Fibroblast of the conjunctiva (primary cell): ENCODE measurements around the gene TUBAL3.
"Not testable (repeated sequence)": the region's sequence is repeated elsewhere in the genome, so short reads cannot be mapped to it uniquely, and the experiment has no call there.

Experiments
- DNase-seq: peaks from one replicate; pipeline ENCODE4 v3.0.0-alpha.2; 2010; ENCODE audit warnings: low read depth

TUBAL3 gene

GRCh38 chr10:5423771-5424170, 19.1 kb upstream of the TUBAL3 start:
- no peak for DNase-seq

- DNase-seq, result no peak
These were observed 15.0 kb upstream of the TUBAL3 start for GRCh38 chr10:5419466-5420094.

- no peak for DNase-seq
These were observed 14.0 kb upstream of the TUBAL3 start for GRCh38 chr10:5418584-5418983.

GRCh38 chr10:5416981-5417380, 12.4 kb upstream of the TUBAL3 start:
- DNase-seq, result no peak

GRCh38 chr10:5413012-5413938, 8.6 kb upstream of the TUBAL3 start:
- no peak for DNase-seq

GRCh38 chr10:5412277-5412941, 7.8 kb upstream of the TUBAL3 start, which contains the start of gene NET1:
Gene NET1 (plus strand): TSS chr10:5412557. CDS start chr10:5412693, 136 bp downstream.
- peak; percentile 79 for DNase-seq

GRCh38 chr10:5411941-5412276, 7.3 kb upstream of the TUBAL3 start:
- no peak for DNase-seq

- not testable (repeated sequence) for DNase-seq
These were observed 6.2 kb upstream of the TUBAL3 start for GRCh38 chr10:5410787-5411186.

GRCh38 chr10:5406918-5407317, 2.3 kb upstream of the TUBAL3 start:
- no peak for DNase-seq

GRCh38 chr10:5402798-5403197, 1.8 kb downstream of the TUBAL3 start:
- DNase-seq, result no peak

GRCh38 chr10:5400468-5401240, 4.0 kb downstream of the TUBAL3 start:
- DNase-seq, result no peak

GRCh38 chr10:5399332-5399731, 5.3 kb downstream of the TUBAL3 start:
- no peak for DNase-seq

- DNase-seq, result no peak
These were observed 7.9 kb downstream of the TUBAL3 start for GRCh38 chr10:5396556-5397300.

- DNase-seq, result no peak
These were observed 9.5 kb downstream of the TUBAL3 start for GRCh38 chr10:5395168-5395567.

GRCh38 chr10:5393529-5393928, 11.1 kb downstream of the TUBAL3 start:
- no peak for DNase-seq

- DNase-seq, result no peak
These were observed 12.8 kb downstream of the TUBAL3 start for GRCh38 chr10:5391790-5392189.

- no peak for DNase-seq
These were observed 13.9 kb downstream of the TUBAL3 start for GRCh38 chr10:5390607-5391205.

- no peak for DNase-seq
These were observed 17.5 kb downstream of the TUBAL3 start for GRCh38 chr10:5387169-5387568.

- no peak for DNase-seq
These were observed 19.4 kb downstream of the TUBAL3 start for GRCh38 chr10:5385224-5385623.

- no peak for DNase-seq
These were observed 23.4 kb downstream of the TUBAL3 start for GRCh38 chr10:5381187-5381586.

- DNase-seq, result not testable (repeated sequence)
These were observed 24.2 kb downstream of the TUBAL3 start for GRCh38 chr10:5380395-5380794.
